Germinal center (tissue), 1 donor: ENCODE data around the gene KRTAP5-2.

Experiments used
- DNase-seq: peaks from one replicate; pipeline ENCODE4 v3.0.0; 2012; ENCODE audit warnings: mixed read lengths, low spot score

KRTAP5-2 gene

DNA sequence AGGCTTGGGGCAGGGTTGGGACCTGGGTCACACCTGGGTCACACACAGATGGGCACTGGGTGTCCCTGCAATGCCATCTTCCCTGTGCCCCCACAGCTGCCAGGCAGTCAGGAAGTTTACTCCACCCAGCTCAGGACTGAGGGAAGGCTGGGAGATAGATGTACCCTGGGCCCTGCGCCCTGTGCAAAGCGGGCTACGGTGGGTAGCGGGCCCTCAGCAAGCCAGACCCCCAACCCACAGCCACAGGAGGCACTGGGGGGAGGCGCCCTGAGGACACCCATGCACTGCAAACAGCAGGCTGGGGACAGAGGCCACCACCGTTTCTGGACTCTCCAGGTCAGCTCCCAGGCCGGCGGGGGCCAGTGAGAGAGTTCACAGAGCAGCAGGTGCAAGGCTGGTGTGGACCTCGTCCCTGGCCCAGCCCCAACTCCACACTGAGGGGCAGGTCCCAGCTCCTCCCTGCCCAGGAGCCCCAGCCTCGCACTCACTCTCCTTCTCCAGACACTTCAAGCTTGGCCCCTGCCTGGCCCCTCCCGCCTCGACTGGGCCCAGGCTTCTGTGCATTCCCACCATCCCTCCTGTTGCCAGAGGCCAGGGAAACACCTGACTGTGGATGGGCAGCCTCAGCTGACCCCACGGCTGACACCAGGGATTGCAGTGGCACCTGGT is 30.9 kb downstream of the KRTAP5-2 start:
- no peak for DNase-seq

DNA sequence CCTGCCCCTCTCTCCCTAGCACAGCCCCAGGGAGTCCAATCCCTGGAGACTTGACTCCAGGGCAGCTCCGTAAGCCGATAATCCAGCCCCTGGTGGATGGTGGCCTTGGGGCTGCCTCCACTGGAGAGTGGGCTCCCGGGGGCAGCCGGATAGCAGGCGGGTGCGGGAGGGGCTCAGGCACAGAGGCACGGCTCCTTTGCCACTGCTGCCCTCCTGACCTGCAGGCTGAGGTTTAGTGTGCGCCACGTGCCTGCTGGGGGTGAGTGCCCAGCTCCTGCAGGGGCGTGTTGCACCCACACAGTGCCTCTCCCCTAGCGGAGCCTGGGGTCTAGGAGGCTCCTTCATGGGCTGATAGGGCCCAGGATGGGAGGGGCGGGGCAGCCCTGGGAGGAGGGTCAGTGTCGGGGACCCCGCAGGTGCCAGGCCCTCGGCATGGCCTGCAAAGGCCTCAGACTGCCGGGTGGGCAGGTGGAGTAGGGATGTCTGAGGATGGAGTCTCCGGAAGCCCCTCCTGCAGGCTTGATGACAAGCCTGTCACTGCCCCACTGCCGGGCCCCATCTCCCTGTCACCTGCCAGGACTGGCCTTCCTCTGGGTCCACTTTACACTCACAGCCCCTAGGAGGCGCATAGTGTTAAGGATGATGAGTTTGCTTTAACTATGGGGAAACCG is 31.6 kb downstream of the KRTAP5-2 start:
- DNase-seq: no peak

- DNase-seq: no peak
Observed at GRCh38 chr11:1565904-1566247, 32.2 kb downstream of the KRTAP5-2 start.

DNA sequence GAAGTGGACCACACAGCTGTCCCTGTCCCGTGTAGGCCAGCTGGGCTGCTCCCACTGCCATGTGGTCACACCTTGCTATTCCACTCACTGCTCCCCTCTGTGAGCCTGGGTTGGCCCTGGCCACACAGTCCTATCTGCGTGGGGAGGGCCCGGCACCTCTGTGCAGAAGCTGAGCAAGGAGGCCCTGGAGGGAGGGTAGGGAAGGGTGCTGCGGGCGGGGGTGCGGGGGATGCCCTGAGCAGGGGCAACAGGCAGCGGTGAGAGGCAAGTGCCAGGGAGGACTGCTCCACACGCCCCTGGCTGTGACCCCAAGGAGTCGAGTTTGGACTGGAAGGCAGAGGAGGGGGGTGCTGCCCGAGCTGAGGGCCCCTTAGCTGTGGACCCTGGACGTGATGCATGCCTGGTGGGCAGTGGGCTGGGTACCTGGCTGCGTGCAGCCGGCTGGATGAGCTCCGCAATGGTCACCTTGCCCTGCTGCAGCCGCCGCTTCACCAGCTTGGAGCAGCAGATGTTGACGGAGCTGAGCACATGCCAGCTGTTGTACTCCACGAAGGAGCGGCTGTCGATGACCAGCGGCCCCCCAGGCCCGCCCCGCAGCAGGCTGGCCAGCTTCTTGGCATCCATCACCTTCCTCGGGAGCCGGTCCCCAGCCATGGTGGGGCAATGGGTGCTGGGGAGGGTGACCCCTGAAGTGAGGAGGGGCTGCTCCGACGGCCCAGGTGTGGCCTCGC is 32.8 kb downstream of the KRTAP5-2 start:
- no peak for DNase-seq

- no peak for DNase-seq
Observed at GRCh38 chr11:1564535-1565172, 33.4 kb downstream of the KRTAP5-2 start.

GRCh38 chr11:1563697-1564534 is 34.2 kb downstream of the KRTAP5-2 start:
- DNase-seq: no peak

GRCh38 chr11:1563149-1563638 is 34.9 kb downstream of the KRTAP5-2 start:
- DNase-seq: no peak

DNA sequence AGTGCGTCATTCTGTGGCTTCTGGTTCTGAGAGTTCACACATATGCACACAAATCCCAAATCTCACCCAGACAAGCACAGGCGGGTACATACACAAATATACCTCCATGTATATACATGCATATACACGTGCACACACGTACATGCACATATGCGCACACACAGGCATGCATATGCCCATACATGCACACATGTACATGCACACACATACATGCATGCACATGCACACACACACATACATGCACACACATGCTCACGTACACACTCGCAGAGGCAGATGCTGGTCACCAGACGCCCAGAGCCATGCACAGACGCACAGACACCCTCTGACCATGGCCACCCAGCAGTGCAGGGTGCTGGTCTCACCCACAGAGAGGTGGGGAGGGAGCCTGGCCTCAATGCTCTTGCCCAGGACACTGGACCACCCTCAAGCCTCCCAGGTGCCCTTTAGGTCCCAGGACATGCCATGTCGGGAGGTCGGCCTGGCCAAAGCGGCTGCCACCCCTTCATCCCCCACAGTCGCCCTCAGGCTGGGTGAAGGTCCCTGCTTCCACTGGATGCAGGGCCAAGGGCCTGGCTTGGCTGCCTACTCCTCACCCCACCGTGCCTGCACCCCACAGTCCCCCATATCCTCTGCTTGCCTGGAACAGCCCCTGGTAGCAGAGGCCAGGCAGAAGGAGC is 35.5 kb downstream of the KRTAP5-2 start:
- no peak for DNase-seq

DNA sequence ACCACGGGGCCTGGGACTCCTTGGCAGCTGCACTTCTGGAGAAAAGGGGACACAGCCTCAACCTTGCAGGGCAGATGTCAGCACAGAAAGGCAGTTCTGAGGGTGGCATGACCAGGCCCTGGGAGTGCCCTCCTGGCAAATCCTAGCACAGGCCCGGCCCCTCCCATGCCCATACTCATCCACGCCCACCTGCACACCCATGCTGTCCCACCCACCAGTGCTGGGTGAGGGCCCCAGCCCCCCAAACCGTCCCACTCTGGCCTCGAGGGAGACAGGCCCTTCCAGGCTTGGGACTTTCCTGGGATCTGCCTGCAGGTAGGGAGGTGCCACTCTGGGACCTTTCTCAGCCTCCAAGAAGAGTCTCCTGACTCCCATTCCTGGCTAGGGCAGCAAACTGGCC is 36.1 kb downstream of the KRTAP5-2 start:
- DNase-seq: no peak

- no peak for DNase-seq
Observed at GRCh38 chr11:1561266-1561665, 36.8 kb downstream of the KRTAP5-2 start.

GRCh38 chr11:1560649-1561251 is 37.3 kb downstream of the KRTAP5-2 start:
- DNase-seq: no peak

DNA sequence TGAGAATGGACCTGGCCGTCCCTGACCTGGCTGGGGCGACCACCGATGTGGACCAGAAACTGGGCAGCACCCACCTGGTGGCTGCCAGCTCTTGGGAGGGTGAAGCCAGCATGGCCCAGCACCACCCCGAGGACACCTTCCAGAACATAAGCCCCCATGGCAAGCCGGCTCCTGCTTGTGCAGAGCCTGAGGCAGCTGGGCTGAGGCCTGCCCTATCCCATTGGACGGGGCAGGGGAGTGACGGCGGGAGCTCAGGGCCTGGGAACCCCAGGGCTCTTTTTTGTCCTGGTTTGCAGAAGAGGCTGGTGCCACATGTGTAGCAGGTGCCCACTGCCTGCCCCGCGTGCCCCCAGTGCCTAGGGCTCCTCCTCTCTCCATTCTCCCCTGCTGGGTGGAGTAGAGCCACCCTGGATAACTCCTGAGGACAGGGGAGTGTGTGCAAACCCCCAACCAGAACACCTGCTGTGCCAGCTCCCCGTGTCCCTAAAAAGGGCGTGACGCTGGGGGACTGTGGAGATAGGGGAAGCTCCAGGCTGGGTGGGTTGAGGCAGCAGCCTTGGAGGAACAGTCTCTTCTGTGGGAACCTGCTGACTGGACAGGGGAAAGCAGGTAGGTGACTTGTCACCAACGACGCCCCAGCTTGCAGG is 38.0 kb downstream of the KRTAP5-2 start:
- DNase-seq: no peak

DNA sequence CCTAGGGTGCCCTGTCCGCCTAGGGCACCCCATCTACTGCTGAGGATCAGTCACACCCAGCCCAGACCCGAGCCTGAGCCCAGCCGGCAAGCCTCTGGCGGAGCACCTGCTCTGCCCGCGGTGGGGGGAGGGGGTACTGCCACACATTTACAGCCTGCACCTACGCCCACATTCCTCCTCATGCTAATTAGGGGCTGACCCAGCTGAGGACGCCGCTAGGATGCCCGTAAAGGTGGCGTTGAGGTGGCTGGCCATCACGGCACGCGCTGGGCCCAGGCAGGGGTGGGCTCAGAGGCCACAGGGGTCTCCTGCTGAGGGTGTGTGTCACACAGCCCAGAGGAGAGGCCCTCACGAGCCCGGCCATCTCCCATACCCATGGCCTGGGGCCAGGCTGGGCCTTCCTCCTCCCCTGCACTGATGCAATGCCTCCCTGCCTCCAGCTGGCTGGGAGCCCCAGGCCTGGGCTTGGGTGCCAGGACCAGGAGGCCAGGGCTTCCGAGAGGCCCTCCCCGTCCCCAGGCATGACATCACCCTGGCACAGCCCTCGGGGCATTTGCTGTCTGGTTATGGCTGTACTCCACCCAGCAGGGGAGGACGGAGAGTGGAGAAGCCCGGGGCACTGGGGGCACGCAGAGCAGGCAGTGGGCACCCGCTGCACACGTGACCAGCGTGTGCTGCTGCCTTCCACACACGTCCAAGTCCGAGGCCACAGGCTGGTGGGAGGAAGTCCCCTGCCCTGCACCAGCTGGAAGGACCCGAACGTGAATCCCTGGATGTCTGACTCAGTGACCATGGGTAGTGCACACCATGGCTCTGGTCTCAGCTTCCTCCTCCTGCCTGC is 38.8 kb downstream of the KRTAP5-2 start:
- no peak for DNase-seq

DNA sequence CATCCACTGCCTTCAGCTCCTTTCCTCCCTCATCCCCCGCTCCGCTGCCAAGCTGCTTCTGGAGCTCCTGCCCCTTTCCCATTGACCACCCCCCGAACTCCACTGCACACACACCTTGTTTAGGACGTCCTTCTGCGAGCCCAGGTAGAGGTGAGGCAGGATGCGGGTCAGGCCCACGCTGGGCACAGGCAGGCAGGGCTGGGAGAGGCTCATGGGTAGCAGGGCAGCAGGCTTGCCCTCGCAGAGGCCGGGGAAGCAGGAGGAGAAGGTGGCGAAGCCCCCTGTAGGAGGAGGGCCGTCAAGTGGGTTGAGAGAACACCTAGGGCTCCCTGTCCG is 39.4 kb downstream of the KRTAP5-2 start:
- no peak for DNase-seq

GRCh38 chr11:1557904-1558774 is 40.0 kb downstream of the KRTAP5-2 start:
- DNase-seq: no peak

GRCh38 chr11:1557051-1557884 is 40.8 kb downstream of the KRTAP5-2 start:
- no peak for DNase-seq

GRCh38 chr11:1556278-1556902 is 41.7 kb downstream of the KRTAP5-2 start:
- no peak for DNase-seq
